K562 (cell line): ENCODE measurements around the gene USP32. TPM values are rescaled to one million over a fixed set of nuclear protein-coding genes. Genes with fewer than 3 reads are reported as not detected.

Source experiments
- CBX1 ChIP-seq: sonication (generic); IDR thresholded peaks from 2 replicates; pipeline ENCODE4 v1.6.1; 2016; ENCODE audit warnings: antibody characterized with exemption, low read depth, mild to moderate bottlenecking
- FOXA1 ChIP-seq: fragments of 450-650 bp; IDR thresholded peaks from 2 replicates; pipeline ENCODE4 v1.6.1; 2016; ENCODE audit warnings: mild to moderate bottlenecking, borderline replicate concordance
- FOXK2 ChIP-seq, 2 experiments: fragments of 450-650 bp; IDR thresholded peaks in 1 of 2; conservative IDR thresholded peaks in 1 of 2; 2 replicates each; pipeline ENCODE4 v1.6.1; 2016; ENCODE audit warnings: low read depth in 2 of 2, mild to moderate bottlenecking in 1 of 2
- HMGN3 ChIP-seq: IDR thresholded peaks from 2 replicates; pipeline ENCODE4 v1.6.1; 2011; ENCODE audit warnings: borderline replicate concordance, low read depth, mild to moderate bottlenecking, mixed read lengths, low read length; ENCODE audit not compliant: insufficient read length; ENCODE audit errors: extremely low read depth
- ID3 ChIP-seq, 2 experiments: fragments of 250-450 bp in 1 of 2; fragments of 450-650 bp in 1 of 2; sonication (Bioruptor Pico) in 1 of 2; IDR thresholded peaks; 2 replicates each; pipeline versions ENCODE4 v1.6.1 to v1.8.0; 2016 to 2021; ENCODE audit warnings: mild to moderate bottlenecking in 2 of 2, moderate library complexity in 2 of 2, missing compliant biosample characterization in 1 of 2, missing genetic modification characterization in 1 of 2
- KLF16 ChIP-seq: IDR thresholded peaks from 2 replicates; pipeline ENCODE4 v1.6.1; 2016; ENCODE audit warnings: antibody characterized with exemption
- L3MBTL2 ChIP-seq: fragments of 450-650 bp; IDR thresholded peaks from 2 replicates; pipeline ENCODE4 v1.6.1; 2016; ENCODE audit warnings: mild to moderate bottlenecking, moderate library complexity
- MEIS2 ChIP-seq: fragments of 450-650 bp; IDR thresholded peaks from 2 replicates; pipeline ENCODE4 v1.6.1; 2014; ENCODE audit warnings: mild to moderate bottlenecking; ENCODE audit not compliant: partially characterized antibody
- MTA3 ChIP-seq: fragments of 450-650 bp; formaldehyde crosslinking; IDR thresholded peaks from 2 replicates; pipeline ENCODE4 v1.6.1; 2017; ENCODE audit warnings: mild to moderate bottlenecking, borderline replicate concordance
- RAD21 ChIP-seq, 2 experiments: fragments of 250-450 bp in 1 of 2; fragments of 450-650 bp in 1 of 2; sonication (Bioruptor Pico) in 1 of 2; formaldehyde crosslinking in 1 of 2; IDR thresholded peaks in 1 of 2; conservative IDR thresholded peaks in 1 of 2; 2 replicates each; pipeline versions ENCODE4 v1.4.0 to v1.8.0; 2020 to 2022; ENCODE audit warnings: mild to moderate bottlenecking in 2 of 2, moderate library complexity in 1 of 2
- SIN3A ChIP-seq, 2 experiments: fragments of 150-350 bp in 1 of 2; IDR thresholded peaks; 2 replicates each; pipeline ENCODE4 v1.6.1; 2011 to 2016; ENCODE audit warnings: borderline replicate concordance in 2 of 2, low read depth in 2 of 2, low read length in 2 of 2, mild to moderate bottlenecking in 2 of 2, moderate library complexity in 2 of 2; ENCODE audit not compliant: control insufficient read depth in 1 of 2
- SMARCB1 ChIP-seq: IDR thresholded peaks from 2 replicates; pipeline ENCODE4 v1.6.1; 2011; ENCODE audit warnings: improper control_type of control experiment, low read depth; ENCODE audit not compliant: insufficient read length
- SMC3 ChIP-seq: conservative IDR thresholded peaks from 2 replicates; pipeline ENCODE4 v1.6.1; 2011; ENCODE audit warnings: low read depth, low read length, improper control_type of control experiment; ENCODE audit not compliant: insufficient read depth
- SPI1 ChIP-seq: IDR thresholded peaks from 2 replicates; pipeline ENCODE4 v1.6.1; 2011; ENCODE audit warnings: low read depth, low read length, control low read depth, borderline replicate concordance
- STAT5A ChIP-seq: IDR thresholded peaks from 2 replicates; pipeline ENCODE4 v1.6.1; 2012; ENCODE audit warnings: low read length, inconsistent platforms, borderline replicate concordance
- TAF9B ChIP-seq: fragments of 450-650 bp; IDR thresholded peaks from 2 replicates; pipeline ENCODE4 v1.6.1; 2018; ENCODE audit warnings: mild to moderate bottlenecking; ENCODE audit not compliant: partially characterized antibody
- TSHZ1 ChIP-seq: fragments of 250-450 bp; sonication (Bioruptor Pico); IDR thresholded peaks from 2 replicates; pipeline ENCODE4 v1.4.0; 2020; ENCODE audit warnings: mild to moderate bottlenecking, moderate library complexity
- ZC3H4 ChIP-seq: sonication (generic); formaldehyde crosslinking; IDR thresholded peaks from 2 replicates; pipeline ENCODE4 v1.9.0; 2021; ENCODE audit warnings: missing genetic modification reagents, borderline replicate concordance
- ZNF212 ChIP-seq: fragments of 450-650 bp; formaldehyde crosslinking; IDR thresholded peaks from 2 replicates; pipeline ENCODE4 v1.4.0; 2020; ENCODE audit warnings: mild to moderate bottlenecking
- ZNF444 ChIP-seq: fragments of 250-450 bp; sonication (Bioruptor Pico); IDR thresholded peaks from 2 replicates; pipeline ENCODE4 v1.4.0; 2020; ENCODE audit warnings: mild to moderate bottlenecking, moderate library complexity
- polyA plus RNA-seq, 8 experiments: library from polyadenylated mRNA; depleted of rRNA in 4 of 8; stranded (reverse) in 5 of 8; unstranded in 3 of 8; fragments of >200 nt; fragmentation: Nextera tagmentation in 2 of 8; fragmentation: Illumina TruSeq in 1 of 8; extraction: Ambion mirVana in 2 of 8; extraction: Trizol in 1 of 8; gene quantifications; 2 replicates each; pipeline versions ENCODE4 v1.2.1 to v1.2.3, GENCODE V29; 2011 to 2014; ENCODE audit warnings: inconsistent platforms in 1 of 8, missing spikeins in 1 of 8
- total RNA-seq, 7 experiments: library from RNA; depleted of rRNA in 6 of 7; stranded (reverse); fragments of >200 nt in 6 of 7; fragmentation: Illumina TruSeq in 2 of 7; extraction: Trizol in 2 of 7; gene quantifications; 2 replicates each; pipeline versions ENCODE4 v1.2.1 to v1.2.3, GENCODE V29; 2011 to 2021; ENCODE audit warnings: low replicate concordance in 1 of 7
- TF ChIP-seq, protein P1 (sequence below): fragments of 450-650 bp; IDR thresholded peaks from 2 replicates; pipeline ENCODE4 v1.6.1; 2016; ENCODE audit warnings: missing biosample characterization, missing genetic modification characterization

Gene USP32
- total and polyA plus RNA-seq, 9 of the 15 experiments (the other 6 are each of a cell fraction or from before 2014, with no cell fraction given): 18.0 to 69.3 (median 47.1) TPM

GRCh38 chr17:60135151-60135950 lies 256.6 kb downstream of the USP32 start (continued):
- TF ChIP-seq FOXA1: no peak
- no peak for TF ChIP-seq ZNF444
- TF ChIP-seq ZNF212 (CRISPR knock-in tag): no peak
- TF ChIP-seq SMARCB1: no peak
- no peak for TF ChIP-seq ZC3H4
- TF ChIP-seq HMGN3: peak; percentile 46
- TF ChIP-seq, protein P1, sequence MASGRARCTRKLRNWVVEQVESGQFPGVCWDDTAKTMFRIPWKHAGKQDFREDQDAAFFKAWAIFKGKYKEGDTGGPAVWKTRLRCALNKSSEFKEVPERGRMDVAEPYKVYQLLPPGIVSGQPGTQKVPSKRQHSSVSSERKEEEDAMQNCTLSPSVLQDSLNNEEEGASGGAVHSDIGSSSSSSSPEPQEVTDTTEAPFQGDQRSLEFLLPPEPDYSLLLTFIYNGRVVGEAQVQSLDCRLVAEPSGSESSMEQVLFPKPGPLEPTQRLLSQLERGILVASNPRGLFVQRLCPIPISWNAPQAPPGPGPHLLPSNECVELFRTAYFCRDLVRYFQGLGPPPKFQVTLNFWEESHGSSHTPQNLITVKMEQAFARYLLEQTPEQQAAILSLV: no peak
- TF ChIP-seq RAD21 (CRISPR knock-in tag; conservative IDR thresholded peaks at IDR 0.05 in 1 of 2, IDR thresholded peaks at IDR 0.05 in 1 of 2): no peak
- no peak for TF ChIP-seq TSHZ1 (CRISPR knock-in tag)
- TF ChIP-seq FOXK2 (conservative IDR thresholded peaks at IDR 0.05 in 1 of 2, IDR thresholded peaks at IDR 0.05 in 1 of 2; ENCODE audit: low read depth in 2 of 2): peak in 1 of 2 experiments; percentile 79; a peak in 2 of 4 replicates
- TF ChIP-seq L3MBTL2: peak; percentile 98
- TF ChIP-seq KLF16: no peak
- no peak for TF ChIP-seq TAF9B
- peak in 1 of 2 experiments; percentile 53; a peak in 2 of 4 replicates for TF ChIP-seq SIN3A (IDR thresholded peaks at IDR 0.05; ENCODE audit: borderline replicate concordance in 2 of 2, control insufficient read depth in 1 of 2, low read depth in 2 of 2, low read length in 2 of 2)
- no peak for TF ChIP-seq CBX1
- TF ChIP-seq MEIS2: no peak
- TF ChIP-seq STAT5A: no peak
- 0 out of 2 replicates have a peak, but pooled peaks have one; percentile 16 for TF ChIP-seq SPI1
- no peak for TF ChIP-seq ID3 (CRISPR knock-in tag; IDR thresholded peaks at IDR 0.05)
- TF ChIP-seq ID3 (tag; IDR thresholded peaks at IDR 0.05): 0 out of 2 replicates have a peak, but pooled peaks have one; percentile 17
- 0 out of 2 replicates have a peak, but pooled peaks have one; percentile 8 for TF ChIP-seq SMC3
- peak; percentile 56; the same call in 1 of the 2 replicates for TF ChIP-seq MTA3
